ENCODE data around the gene RTN4.
"Not testable (repeated sequence)": the region's sequence is repeated elsewhere in the genome, so short reads cannot be mapped to it uniquely, and the experiment has no call there.

Gene RTN4

GRCh38 chr2:55003706-55004639 is 46.3 kb downstream of the RTN4 start:
- no peak for DNase-seq (ENCODE audit: low spot score)
- no peak for TF ChIP-seq CTCF (IDR thresholded peaks at IDR 0.05; ENCODE audit: extremely low read depth, missing control alignments)

GRCh38 chr2:55001716-55002115 is 48.5 kb downstream of the RTN4 start:
- no peak for DNase-seq (ENCODE audit: low spot score)
- no peak for TF ChIP-seq CTCF (IDR thresholded peaks at IDR 0.05; ENCODE audit: extremely low read depth, missing control alignments)

DNA sequence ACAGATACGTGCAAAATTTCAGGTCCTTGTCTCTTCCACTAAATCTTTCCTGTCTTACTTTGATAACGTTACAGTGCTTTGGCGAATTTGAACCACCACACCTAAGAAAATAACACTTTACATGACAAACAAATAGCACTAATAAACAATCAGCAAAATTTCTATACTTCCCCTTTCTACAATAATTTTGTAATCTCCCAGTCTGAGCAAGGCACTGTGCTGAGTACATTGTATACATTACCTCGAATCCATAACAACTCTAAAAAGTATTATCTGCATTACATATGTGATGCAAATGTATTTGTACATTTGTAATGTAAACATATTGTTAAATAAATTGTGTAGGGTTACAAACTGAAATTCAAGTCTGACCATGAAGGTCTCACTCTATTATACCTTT is 49.9 kb downstream of the RTN4 start:
- DNase-seq (ENCODE audit: low spot score) = no peak
- TF ChIP-seq CTCF (IDR thresholded peaks at IDR 0.05; ENCODE audit: extremely low read depth, missing control alignments) = no peak

DNA sequence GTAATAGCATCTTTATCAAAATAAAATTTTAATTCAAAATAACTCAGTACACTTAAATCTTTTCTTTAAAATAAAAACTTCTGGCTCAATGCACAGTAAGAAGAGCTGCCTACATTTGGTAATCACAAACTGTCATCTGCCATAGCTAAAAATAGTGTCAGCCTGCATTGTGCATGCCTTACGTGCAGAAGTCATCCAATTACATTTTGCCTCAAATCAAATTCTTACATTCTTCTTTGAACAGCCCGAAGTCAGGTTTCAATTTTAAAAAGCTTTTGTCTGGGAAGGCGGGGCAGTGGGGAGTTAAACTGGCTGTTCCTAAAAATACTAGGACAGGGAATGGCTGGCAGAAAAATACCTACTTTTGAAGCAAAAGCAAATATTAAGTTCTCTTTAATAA is 51.1 kb downstream of the RTN4 start:
- DNase-seq (ENCODE audit: low spot score) = peak; percentile 22
- no peak for TF ChIP-seq CTCF (IDR thresholded peaks at IDR 0.05; ENCODE audit: extremely low read depth, missing control alignments)

GRCh38 chr2:54997826-54998225 is 52.4 kb downstream of the RTN4 start:
- DNase-seq (ENCODE audit: low spot score) = no peak
- TF ChIP-seq CTCF (IDR thresholded peaks at IDR 0.05; ENCODE audit: extremely low read depth, missing control alignments) = no peak

DNA sequence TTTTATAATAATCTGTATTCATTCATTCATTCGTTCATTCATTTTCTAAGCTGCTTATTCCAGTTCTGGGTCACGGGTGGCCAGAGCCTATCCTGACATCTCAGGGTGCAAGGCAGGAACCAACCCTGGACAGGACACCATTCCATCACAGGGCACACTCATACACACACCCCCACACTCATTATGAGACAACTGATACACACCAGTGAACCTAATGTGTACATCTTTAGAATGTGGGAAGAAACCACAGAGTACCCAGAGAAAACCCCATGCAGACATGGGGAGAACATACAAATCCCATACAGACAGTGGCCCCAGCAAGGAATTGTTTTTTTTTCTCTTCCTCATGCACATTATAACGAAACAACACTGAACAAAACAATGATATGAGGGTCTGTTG is 54.7 kb downstream of the RTN4 start:
- DNase-seq (ENCODE audit: low spot score) = no peak
- TF ChIP-seq CTCF (IDR thresholded peaks at IDR 0.05; ENCODE audit: extremely low read depth, missing control alignments) = no peak

- not testable (repeated sequence) for DNase-seq (ENCODE audit: low spot score)
Observed at GRCh38 chr2:54990694-54991093, 59.6 kb downstream of the RTN4 start.

DNA sequence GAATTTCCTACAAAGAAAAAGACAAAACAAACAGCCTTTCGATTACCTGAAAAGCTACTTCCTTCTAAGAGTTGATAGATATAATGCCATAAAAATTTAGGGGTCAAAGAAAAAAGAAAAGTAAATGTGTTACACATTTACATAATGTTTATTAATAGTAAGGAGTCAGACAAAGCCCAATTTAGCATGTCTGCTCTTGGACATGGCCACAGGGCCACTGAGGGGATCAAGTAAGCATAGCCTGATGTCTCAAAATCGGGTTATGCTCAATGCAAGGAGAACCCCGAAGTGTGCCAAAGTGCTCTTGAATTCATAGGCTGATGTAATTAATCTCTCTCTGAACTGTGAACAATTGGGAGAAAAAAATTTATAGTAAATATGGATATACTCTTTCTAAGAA is 61.6 kb downstream of the RTN4 start:
- no peak for TF ChIP-seq CTCF (IDR thresholded peaks at IDR 0.05; ENCODE audit: extremely low read depth, missing control alignments)
- no peak for DNase-seq (ENCODE audit: low spot score)

Data from GM20000 (cell line).